Activated CD4-positive, alpha-beta T cell treated with anti-CD3 and anti-CD28 coated beads, Interleukin-10, Interleukin-2, amounts not matched to agents 100 ng/mL and 50 ng/mL, durations not matched to agents 16 hours and 8 hours (primary cell): Measurements from ENCODE around the gene KDM1B.
A peak's percentile ranks its signal among the peaks of the same experiment; 100 is the strongest.
"Not testable (repeated sequence)": the region's sequence is repeated elsewhere in the genome, so short reads cannot be mapped to it uniquely, and the experiment has no call there.

Experiments used
- DNase-seq: peaks from one replicate; pipeline ENCODE4 v3.0.0-alpha.2; 2020

The KDM1B gene

GRCh38 chr6:18153311-18153703, 1.9 kb upstream of the KDM1B start:
- no peak for DNase-seq

- no peak for DNase-seq
These were observed 594 bp upstream of the KDM1B start, which contains the start of gene TPMT for GRCh38 chr6:18154507-18155149. TPMT (minus strand) TSS chr6:18155077; CDS start chr6:18149127, 5,950 bp downstream.

- DNase-seq, result peak; percentile 61
These were observed 721 bp downstream of the KDM1B start for GRCh38 chr6:18155864-18156421.

DNA sequence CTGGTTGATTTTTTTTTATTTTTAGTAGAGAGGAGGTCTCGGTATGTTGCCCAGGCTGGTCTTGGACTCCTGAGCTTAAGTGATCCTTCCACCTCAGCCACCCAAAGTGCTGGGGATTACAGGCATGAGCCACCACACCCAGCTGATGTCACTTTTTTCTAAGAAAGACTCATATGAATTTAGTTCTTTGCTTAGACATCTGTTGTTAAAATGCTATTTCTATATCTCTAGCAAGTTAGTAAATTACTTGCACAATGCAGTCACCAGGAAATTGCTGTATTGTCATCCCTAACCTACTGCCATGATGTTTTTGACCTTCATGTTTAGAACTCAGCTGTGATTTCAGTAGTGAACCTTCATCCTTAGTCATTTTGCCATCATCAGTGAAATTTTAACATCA, 5.7 kb downstream of the KDM1B start:
- peak; percentile 35 for DNase-seq

- DNase-seq, result no peak
These were observed 6.2 kb downstream of the KDM1B start for GRCh38 chr6:18161431-18161830.

DNA sequence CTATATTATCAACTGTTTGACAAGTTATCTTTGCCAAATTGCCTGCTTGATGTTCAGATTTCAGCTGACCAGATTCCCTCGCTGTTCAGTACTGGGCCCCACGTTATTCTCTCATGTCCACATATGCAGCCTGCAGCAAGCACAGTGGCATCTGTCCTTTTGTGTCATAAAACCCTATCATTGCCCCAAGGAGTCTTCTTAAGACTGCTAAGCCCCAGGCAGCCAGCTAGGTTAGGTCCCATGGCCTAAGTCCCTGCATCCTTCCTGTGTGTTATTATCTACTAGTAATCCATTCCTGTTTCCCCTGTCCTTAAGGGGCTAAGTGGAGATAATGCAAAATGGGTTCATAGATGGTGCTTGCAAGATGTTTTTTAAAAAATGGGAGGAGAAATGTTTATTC, 7.2 kb downstream of the KDM1B start:
- no peak for DNase-seq

DNA sequence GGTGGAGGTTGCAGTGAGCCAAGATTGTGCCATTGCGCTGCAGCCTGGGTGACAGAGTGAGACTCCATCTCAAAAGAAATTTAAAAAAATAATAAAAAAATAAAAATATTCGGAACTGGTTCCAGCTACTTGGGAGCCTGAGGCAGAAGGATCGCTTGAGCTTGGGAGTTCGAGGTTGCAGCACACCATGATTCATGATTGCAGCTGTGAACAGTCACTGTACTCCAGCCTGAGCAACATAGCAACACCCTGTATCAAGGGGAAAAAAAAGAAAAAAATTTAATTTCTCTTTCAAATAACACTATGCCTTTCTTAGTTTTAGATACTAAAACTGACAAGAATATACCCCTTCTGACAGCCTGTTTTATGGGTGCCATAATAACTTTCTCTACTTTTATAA, 10.5 kb downstream of the KDM1B start:
- DNase-seq, result no peak

DNA sequence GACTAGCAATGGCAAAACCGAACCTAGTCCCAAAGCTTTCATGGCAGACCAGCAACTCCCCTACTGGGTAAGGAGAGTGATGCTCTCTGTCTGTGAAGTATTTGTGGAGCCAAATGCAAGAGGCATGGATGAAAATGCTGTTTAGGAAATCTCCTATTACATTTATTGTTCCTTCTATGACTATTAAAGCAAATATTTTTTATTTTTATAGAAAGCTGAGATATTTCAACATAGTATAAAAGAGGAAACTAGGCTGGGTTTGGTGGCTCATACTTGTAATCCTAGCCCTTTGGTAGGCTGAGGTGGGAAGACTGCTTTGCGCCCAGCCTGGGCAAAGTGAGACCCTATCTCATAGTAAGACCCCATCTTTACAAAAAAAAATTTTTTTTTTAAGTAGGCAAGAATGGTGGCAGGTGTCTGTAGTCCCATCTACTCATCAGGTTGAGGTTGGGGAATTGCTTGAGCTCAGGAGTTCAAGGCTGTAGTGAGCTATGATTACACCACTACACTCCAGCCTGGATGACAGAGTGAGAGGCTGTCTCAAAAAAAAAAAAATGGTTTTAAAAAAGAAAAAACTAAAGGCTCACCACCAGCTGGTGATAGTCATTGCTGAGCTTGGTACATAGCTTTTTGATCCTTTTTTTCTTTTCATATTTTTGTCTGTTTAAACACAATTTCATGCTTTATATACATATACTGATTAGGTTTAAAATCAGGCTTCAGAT, 11.3 kb downstream of the KDM1B start:
- DNase-seq, result no peak

DNA sequence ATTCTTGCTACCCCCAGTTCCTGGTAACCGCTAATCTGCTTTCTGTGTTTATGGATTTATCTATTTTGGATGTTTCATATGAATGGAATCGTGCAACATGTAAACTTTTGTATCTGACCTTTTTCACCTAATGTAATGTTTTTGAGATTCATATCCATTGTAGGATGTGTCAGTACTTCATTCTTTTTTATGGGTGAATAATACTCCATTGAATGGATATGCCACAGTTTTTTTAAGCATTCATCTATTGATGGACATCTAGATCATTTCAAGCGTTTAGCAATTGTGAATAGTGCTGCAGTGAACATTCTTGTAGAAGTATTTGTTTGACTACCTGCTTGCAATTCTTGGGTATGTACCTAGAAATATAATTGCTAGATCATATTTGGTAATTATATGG, 13.0 kb downstream of the KDM1B start:
- DNase-seq, result no peak

- DNase-seq, result no peak
These were observed 16.6 kb downstream of the KDM1B start for GRCh38 chr6:18171871-18172270.

DNA sequence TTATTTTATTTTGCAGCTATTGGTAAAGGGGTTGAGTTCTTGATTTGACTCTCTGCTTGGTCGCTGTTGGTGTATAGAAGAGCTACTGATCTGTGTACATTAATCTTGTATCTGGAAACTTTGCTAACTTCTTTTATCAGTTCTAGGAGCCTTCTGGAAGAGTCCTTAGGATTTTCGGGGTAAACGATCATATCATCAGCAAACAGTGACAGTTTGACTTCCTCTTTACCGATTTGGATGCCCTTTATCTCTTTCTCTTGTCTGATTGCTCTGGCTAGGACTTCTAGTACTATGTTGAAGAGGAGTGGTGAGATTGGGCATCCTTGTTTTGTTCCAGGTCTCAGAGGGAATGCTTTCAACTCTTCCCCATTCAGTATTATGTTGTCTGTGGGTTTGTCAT, 21.0 kb downstream of the KDM1B start:
- not testable (repeated sequence) for DNase-seq

DNA sequence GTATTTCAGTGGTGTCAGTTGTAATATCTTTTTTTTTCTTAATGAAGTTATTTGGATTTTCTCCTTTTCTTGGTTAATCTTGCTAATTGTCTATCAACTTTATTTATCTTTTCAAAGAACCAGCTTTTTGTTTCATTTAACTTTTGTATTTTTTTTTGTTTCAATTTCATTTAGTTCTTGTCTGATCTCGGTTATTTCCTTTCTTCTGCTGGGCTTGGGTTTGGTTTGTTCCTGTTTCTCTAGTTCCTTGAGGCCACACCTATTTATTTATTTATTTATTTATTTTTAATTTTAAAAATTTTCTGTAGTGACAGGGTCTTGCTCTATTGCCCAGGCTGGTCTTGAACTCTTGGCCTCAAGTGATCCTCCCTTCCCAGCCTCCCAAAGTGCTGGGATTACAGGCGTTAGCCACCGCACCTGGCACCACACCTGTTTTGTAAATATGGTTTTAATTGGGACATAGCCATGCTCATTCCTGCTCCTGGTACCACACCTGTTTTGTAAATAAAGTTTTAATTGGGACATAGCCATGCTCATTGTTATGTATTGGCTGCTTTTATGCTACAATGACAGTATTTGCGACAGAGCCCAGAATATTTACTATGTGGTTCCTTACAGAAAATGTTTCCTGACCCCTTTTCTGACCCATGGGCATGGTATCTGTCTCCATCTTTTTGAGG, 22.2 kb downstream of the KDM1B start:
- no peak for DNase-seq

GRCh38 chr6:18178960-18179615, 23.9 kb downstream of the KDM1B start:
- DNase-seq, result no peak

GRCh38 chr6:18179770-18180356, 24.6 kb downstream of the KDM1B start:
- DNase-seq, result no peak

DNA sequence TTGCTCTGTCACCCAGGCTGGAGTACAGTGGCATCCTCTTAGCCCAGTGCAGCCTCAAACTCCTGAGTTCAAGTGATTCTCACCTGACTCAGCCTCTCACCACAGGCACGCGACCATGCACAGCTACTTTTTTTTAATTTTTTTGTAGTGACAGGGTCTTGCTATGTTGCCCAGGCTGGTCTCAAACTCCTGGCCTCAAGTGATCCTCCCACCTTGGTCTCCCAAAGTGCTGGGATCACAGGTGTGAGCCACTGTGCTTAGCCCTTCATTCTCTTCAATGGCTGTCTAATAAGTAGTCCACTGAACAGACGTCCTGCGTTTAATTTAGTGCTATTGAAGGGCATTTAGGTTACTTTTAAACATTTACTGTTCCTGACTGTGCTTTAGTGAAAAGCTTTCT, 27.3 kb downstream of the KDM1B start:
- DNase-seq, result no peak

DNA sequence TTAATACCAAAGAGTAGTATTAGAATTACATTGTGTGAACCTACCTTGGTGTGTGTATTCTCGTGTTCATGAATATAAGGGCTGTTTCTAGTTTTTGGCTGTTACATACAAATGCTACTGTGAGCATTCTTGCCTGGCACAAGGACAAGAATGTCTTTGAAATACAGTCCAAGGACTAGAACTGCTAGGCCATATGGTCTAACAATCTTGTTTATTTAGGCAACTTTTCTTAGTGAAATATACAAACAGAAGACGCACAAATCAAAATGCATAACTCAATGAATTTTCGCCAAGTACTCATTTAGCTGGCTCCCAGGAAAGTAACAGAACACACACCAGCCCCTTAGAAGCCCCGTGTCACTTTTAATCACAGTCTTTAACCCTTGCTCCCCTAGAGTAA, 28.5 kb downstream of the KDM1B start:
- no peak for DNase-seq

DNA sequence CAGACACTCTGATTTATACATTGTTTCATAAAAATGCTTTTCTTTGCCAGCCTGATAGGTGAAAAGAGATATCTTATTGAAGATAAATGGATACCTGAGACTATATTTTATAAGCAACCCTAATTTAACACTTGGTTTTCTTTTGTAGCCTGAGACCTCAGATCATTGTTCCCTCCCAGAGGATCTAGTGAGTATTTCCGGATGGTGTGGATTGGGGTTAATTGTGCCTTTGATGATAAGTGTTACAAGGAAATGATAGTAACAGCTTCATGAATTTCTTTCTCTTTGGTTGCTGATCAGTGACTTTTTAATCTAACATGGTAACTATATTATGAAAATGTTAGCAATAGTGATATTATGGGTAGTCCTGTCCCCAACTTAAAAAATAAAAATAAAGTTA, 30.4 kb downstream of the KDM1B start:
- DNase-seq, result no peak

DNA sequence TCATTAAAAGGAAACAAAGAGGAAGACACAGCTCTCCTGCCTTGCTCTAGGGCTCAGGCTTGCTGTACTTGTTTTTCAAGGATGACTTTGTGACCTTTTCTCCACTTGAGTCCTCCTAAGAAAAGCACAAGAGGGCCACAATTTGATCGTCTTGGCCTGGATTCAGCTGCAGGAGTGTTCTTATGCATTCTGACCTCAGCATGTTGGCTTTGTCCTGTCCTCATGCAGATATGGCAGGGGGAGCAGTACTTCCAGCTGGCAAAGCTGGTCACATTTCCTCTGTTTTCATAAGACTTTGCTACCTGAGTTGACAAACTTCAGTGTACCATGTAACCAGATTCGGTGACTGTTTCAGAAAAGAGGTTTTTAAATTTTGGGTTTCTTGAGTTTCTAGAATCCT, 30.8 kb downstream of the KDM1B start:
- DNase-seq, result no peak

- DNase-seq, result no peak
These were observed 31.5 kb downstream of the KDM1B start for GRCh38 chr6:18186540-18187250.

GRCh38 chr6:18187701-18188100, 32.5 kb downstream of the KDM1B start:
- no peak for DNase-seq

- no peak for DNase-seq
These were observed 34.0 kb downstream of the KDM1B start for GRCh38 chr6:18189196-18189595.

DNA sequence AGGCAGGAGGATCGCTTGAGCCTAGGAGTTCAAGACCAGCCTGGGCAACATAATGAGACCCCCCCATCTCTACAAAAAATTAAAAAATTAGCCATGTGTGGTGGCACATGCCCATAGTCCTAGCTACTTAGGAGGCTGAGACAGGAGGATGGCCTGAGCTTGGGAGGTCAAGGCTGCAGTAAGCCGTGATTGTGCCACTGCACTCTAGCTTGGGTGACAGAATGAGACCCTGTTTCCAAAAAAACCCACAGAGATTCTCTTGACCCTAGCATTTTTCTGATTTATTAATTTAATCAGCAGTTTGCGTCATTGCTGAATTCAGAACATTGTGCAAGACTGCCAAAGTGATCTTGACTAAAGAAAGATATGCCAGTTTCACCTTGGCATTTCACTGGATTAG, 36.8 kb downstream of the KDM1B start:
- no peak for DNase-seq
